GM23248 (cell line): ENCODE data around the gene KIF21A. TPM values are rescaled to one million over a fixed set of nuclear protein-coding genes. Genes with fewer than 3 reads are reported as not detected.

Experiments used
- DNase-seq: peaks from one replicate; pipeline ENCODE4 v3.0.0-alpha.2; 2015
- H2AFZ ChIP-seq: fragments of 200-600 bp; sonication (generic); 2 replicates; pipeline ENCODE4 v1.6.1; 2016; ENCODE audit warnings: antibody characterized with exemption
- H3F3A ChIP-seq: fragments of 200-600 bp; sonication (generic); 2 replicates; pipeline ENCODE4 v1.6.1; 2016; ENCODE audit warnings: mild to moderate bottlenecking, antibody characterized with exemption, mixed run types; ENCODE audit not compliant: insufficient read depth
- H3K27ac ChIP-seq: fragments of 200-600 bp; sonication (generic); 2 replicates; pipeline ENCODE4 v1.5.1; 2016; ENCODE audit warnings: mild to moderate bottlenecking
- H3K27me3 ChIP-seq: fragments of 200-600 bp; sonication (generic); replicated peaks from 2 replicates; pipeline ENCODE4 v1.6.1; 2016; ENCODE audit warnings: mild to moderate bottlenecking; ENCODE audit not compliant: insufficient read depth
- H3K36me3 ChIP-seq: fragments of 200-600 bp; sonication (generic); 2 replicates; pipeline ENCODE4 v1.6.1; 2016; ENCODE audit warnings: low read depth, mild to moderate bottlenecking
- H3K4me1 ChIP-seq: fragments of 200-600 bp; sonication (generic); 2 replicates; pipeline ENCODE4 v1.6.1; 2016; ENCODE audit warnings: mild to moderate bottlenecking; ENCODE audit not compliant: insufficient read depth
- H3K4me2 ChIP-seq: fragments of 200-600 bp; sonication (generic); one replicate; pipeline ENCODE4 v1.6.1; 2016; ENCODE audit warnings: mild to moderate bottlenecking; ENCODE audit not compliant: unreplicated experiment
- H3K4me3 ChIP-seq: fragments of 200-600 bp; sonication (generic); 2 replicates; pipeline ENCODE4 v1.5.1; 2016; ENCODE audit warnings: mild to moderate bottlenecking
- H3K79me2 ChIP-seq: fragments of 200-600 bp; sonication (generic); 2 replicates; pipeline ENCODE4 v1.6.1; 2016; ENCODE audit warnings: mild to moderate bottlenecking; ENCODE audit not compliant: insufficient read depth
- H3K9ac ChIP-seq: fragments of 200-600 bp; sonication (generic); 2 replicates; pipeline ENCODE4 v1.6.1; 2016; ENCODE audit warnings: mild to moderate bottlenecking
- H3K9me2 ChIP-seq: fragments of 200-600 bp; sonication (generic); 2 replicates; pipeline ENCODE4 v1.6.1; 2016; ENCODE audit warnings: mixed run types, mild to moderate bottlenecking, moderate library complexity; ENCODE audit not compliant: insufficient read depth
- H3K9me3 ChIP-seq: fragments of 200-600 bp; sonication (generic); one replicate; pipeline ENCODE4 v1.6.1; 2017; ENCODE audit warnings: low read depth
- H4K20me1 ChIP-seq: fragments of 200-600 bp; sonication (generic); 2 replicates; pipeline ENCODE4 v1.6.0; 2016; ENCODE audit not compliant: insufficient read depth
- EZH2 ChIP-seq: fragments of 200-600 bp; sonication (generic); IDR thresholded peaks from 2 replicates; pipeline ENCODE4 v1.6.1; 2018; ENCODE audit warnings: antibody characterized with exemption, mild to moderate bottlenecking; ENCODE audit not compliant: insufficient read depth, poor library complexity, severe bottlenecking
- EZH2phosphoT487 ChIP-seq: fragments of 200-600 bp; sonication (generic); IDR thresholded peaks from 2 replicates; pipeline ENCODE4 v1.6.1; 2018; ENCODE audit warnings: antibody characterized with exemption, moderate library complexity, mild to moderate bottlenecking, low read depth; ENCODE audit not compliant: insufficient read depth
- WGBS, 2 experiments: methylation state at CpG; one replicate each; pipeline ENCODE4 v1.1.6; 2015 to 2017; ENCODE audit warnings: low lambda C conversion rate in 2 of 2, low coverage in 1 of 2; ENCODE audit errors: missing lambda C conversion rate in 2 of 2; 5-methylcytosine and 5-hydroxymethylcytosine counted together
- in situ Hi-C: fragments of 300-500 bp; cut with MboI; formaldehyde crosslinking; loops from 2 replicates; pipeline ENCODE4 v1.15.0; 2020
- polyA plus RNA-seq: library from polyadenylated mRNA; unstranded; fragments of >200 nt; fragmentation: Nextera tagmentation; extraction: Ambion mirVana; gene quantifications from 2 replicates; pipeline ENCODE4 v1.2.1, GENCODE V29; 2016
- total RNA-seq: library from RNA; depleted of rRNA; stranded (reverse); fragments of >200 nt; shearing (Covaris generic); gene quantifications from 2 replicates; pipeline ENCODE4 v1.2.3, GENCODE V29; 2014

Gene KIF21A
- total and polyA plus RNA-seq, 2 experiments from 2014 or later: 1.1 to 2.4 TPM

GRCh38 chr12:39348941-39349626 is 93.8 kb downstream of the KIF21A start:
- no peaks in the 10 kb centered on the region; the same call in 1 of the 2 replicates for H4K20me1 ChIP-seq
- no peak overlapping the region for H3K4me3 ChIP-seq
- H3K9me3 ChIP-seq: no peaks in the 10 kb centered on the region
- WGBS, 2 experiments: 89 to 90% methylated on average over 3 of the region's 3 CpGs
- no peaks in the 10 kb centered on the region for H3K9me2 ChIP-seq
- H3K36me3 ChIP-seq: no peaks in the 10 kb centered on the region
- in situ Hi-C loops: no loop called here
- H2AFZ ChIP-seq: no peak overlapping the region
- H3F3A ChIP-seq: no peaks in the 10 kb centered on the region
- H3K4me1 ChIP-seq: no peaks in the 10 kb centered on the region
- TF ChIP-seq EZH2phosphoT487 (no peak), EZH2 (no peak)
- H3K27me3 ChIP-seq: no peaks in the 10 kb centered on the region
- H3K27ac ChIP-seq: no peak overlapping the region
- H3K9ac ChIP-seq: no peak overlapping the region
- H3K4me2 ChIP-seq: no peak overlapping the region
- H3K79me2 ChIP-seq: no peaks in the 10 kb centered on the region
- no peak for DNase-seq

DNA sequence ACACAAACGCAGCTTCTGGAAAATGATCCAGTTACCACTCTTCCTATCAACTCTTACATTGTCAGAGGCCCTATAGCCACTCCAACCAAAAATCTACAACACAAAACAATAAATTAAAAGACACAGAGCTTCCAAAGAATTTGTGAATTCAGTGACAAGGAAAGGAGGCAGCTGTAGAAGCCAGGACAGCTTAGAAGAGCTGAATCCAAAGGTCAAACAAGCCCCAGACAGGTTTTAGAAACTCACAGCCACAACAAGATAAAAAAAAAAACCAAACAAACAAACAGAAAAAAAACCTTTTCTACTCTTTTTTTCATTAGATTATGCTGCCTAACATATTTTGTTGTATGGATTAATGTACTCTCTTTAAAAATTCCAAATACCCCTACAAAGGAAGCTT is 94.4 kb downstream of the KIF21A start:
- Histone ChIP-seq H3K4me2 (no peak overlapping the region), H3K27ac (no peak overlapping the region), H3K27me3 (no peaks in the 10 kb centered on the region), H4K20me1 (no peaks in the 10 kb centered on the region; the same call in 1 of the 2 replicates), H3K36me3 (no peaks in the 10 kb centered on the region), H3K4me3 (no peak overlapping the region), H2AFZ (no peak overlapping the region), H3K79me2 (no peaks in the 10 kb centered on the region), H3K9ac (no peak overlapping the region), H3K9me2 (no peaks in the 10 kb centered on the region), H3K4me1 (no peaks in the 10 kb centered on the region), H3F3A (no peaks in the 10 kb centered on the region), H3K9me3 (no peaks in the 10 kb centered on the region)
- no peak for TF ChIP-seq EZH2
- no peak for TF ChIP-seq EZH2phosphoT487
- in situ Hi-C loops: no loop called here
- 53 to 57% methylated on average over 1 of the region's 1 CpG for WGBS, 2 experiments
- DNase-seq: no peak

DNA sequence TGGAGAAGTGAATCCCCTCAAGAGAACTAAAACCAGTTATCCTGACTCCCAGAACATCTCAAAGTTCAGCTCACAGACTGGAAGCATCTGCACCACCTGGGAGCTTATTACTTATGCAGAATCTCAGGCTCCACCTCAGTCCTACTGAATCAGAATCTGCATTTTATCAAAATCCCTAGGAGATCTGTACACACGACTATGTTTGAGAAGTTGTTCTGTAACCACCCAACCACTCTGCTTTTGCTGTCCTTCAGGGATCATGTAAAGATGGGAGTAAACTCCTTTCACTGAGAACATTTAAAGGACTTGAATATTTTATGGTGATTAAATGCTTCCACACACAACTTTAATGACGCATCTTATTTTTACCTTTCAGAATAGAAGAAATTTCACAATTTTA is 98.0 kb downstream of the KIF21A start:
- WGBS, 2 experiments: 74 to 76% methylated on average over 2 of the region's 2 CpGs
- no peak overlapping the region for H3K4me3 ChIP-seq
- in situ Hi-C loops: no loop called here
- no peak overlapping the region for H3K27ac ChIP-seq
- no peaks in the 10 kb centered on the region for H3K27me3 ChIP-seq
- H3K9ac ChIP-seq: no peak overlapping the region
- H3K36me3 ChIP-seq: no peaks in the 10 kb centered on the region
- no peak overlapping the region for H2AFZ ChIP-seq
- no peaks in the 10 kb centered on the region; the same call in 1 of the 2 replicates for H4K20me1 ChIP-seq
- TF ChIP-seq EZH2phosphoT487 (no peak), EZH2 (no peak)
- H3K4me2 ChIP-seq: no peak overlapping the region
- no peaks in the 10 kb centered on the region for H3F3A ChIP-seq
- no peaks in the 10 kb centered on the region for H3K79me2 ChIP-seq
- no peaks in the 10 kb centered on the region for H3K9me2 ChIP-seq
- H3K4me1 ChIP-seq: no peaks in the 10 kb centered on the region; the same call in 1 of the 2 replicates
- no peak for DNase-seq
- H3K9me3 ChIP-seq: no peaks in the 10 kb centered on the region

- H4K20me1 ChIP-seq: no peaks in the 10 kb centered on the region; the same call in 1 of the 2 replicates
- WGBS, 2 experiments: 95 to 96% methylated on average over 4 of the region's 4 CpGs
- no peaks in the 10 kb centered on the region for H3F3A ChIP-seq
- H3K4me3 ChIP-seq: no peak overlapping the region
- TF ChIP-seq EZH2phosphoT487 (no peak), EZH2 (no peak)
- in situ Hi-C loops: no loop called here
- H3K36me3 ChIP-seq: no peaks in the 10 kb centered on the region
- H3K9me3 ChIP-seq: no peaks in the 10 kb centered on the region
- H2AFZ ChIP-seq: no peak overlapping the region
- H3K4me2 ChIP-seq: no peak overlapping the region
- no peak overlapping the region for H3K27ac ChIP-seq
- H3K79me2 ChIP-seq: no peaks in the 10 kb centered on the region
- no peak for DNase-seq
- H3K9me2 ChIP-seq: no peaks in the 10 kb centered on the region
- no peaks in the 10 kb centered on the region for H3K27me3 ChIP-seq
- no peak overlapping the region for H3K9ac ChIP-seq
- H3K4me1 ChIP-seq: no peaks in the 10 kb centered on the region; the same call in 1 of the 2 replicates
Measured at GRCh38 chr12:39343665-39344064, 99.3 kb downstream of the KIF21A start.
